ENCODE measurements around the gene VKORC1L1.
"Not testable (repeated sequence)": the region's sequence is repeated elsewhere in the genome, so short reads cannot be mapped to it uniquely, and the experiment has no call there.

Gene VKORC1L1

DNA sequence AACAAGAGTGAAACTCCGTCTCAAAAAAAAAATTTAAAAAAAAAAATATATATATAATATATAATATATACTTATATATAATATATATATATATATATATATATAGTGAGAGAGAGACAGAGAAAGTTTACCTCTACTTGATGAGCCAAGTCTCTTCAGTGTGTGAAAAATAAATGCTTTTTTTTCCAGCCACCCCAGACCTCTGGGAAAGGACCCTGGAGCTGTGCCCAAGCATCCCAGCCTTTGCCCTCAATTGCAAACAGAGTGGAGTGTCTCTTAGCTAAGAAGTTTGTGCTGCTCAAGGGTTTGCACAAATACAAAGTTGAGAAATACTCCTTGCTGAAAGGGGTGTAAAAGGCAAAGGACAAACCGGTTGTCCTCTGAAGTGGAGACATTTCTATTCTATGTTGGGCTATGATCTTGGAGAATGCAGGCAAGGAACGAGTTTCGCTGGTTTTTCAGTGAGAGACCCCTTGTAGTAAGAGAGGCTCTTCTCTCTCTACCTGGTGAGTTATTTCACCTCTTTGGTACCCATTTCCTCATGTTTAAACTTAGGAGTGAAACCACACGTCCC lies 15.5 kb upstream of the VKORC1L1 start:
- H3K27ac ChIP-seq (ENCODE audit: low read length); H3K27me3 ChIP-seq (ENCODE audit: control insufficient read depth, insufficient read depth, low read length); H3K4me1 ChIP-seq (ENCODE audit: control insufficient read depth, insufficient read depth, low read length); DNase-seq (ENCODE audit: low read depth, low spot score); H3K9me3 ChIP-seq (ENCODE audit: control insufficient read depth, insufficient read depth, low read length); H3K4me3 ChIP-seq (ENCODE audit: low read length); H3K36me3 ChIP-seq (ENCODE audit: control insufficient read depth, insufficient read depth, low read length): not testable (repeated sequence)
- no CpG with 5 or more reads among the region's 5 CpGs for WGBS (ENCODE audit: insufficient coverage, insufficient read length)

DNA sequence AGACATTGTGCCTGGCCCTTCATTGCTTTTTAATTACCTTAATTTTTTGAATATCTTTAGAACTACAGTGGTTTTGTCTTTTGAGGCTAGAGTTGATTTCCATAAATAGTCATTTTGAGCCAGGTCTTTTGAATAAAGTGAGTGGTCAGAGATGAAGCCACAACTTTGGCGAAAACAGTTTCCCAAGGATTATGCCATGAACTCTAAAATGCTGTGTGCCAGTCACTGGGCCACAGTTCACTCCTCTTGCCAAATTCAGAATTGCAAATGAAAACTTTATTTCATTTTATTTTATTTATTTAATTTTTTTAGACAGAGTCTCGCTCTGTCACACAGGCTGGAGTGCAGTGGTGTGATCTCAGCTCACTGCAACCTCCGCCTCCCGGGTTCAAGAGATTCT lies 14.2 kb upstream of the VKORC1L1 start:
- DNase-seq (ENCODE audit: low read depth, low spot score); H3K27me3 ChIP-seq (ENCODE audit: control insufficient read depth, insufficient read depth, low read length); H3K4me3 ChIP-seq (ENCODE audit: low read length); H3K4me1 ChIP-seq (ENCODE audit: control insufficient read depth, insufficient read depth, low read length); H3K36me3 ChIP-seq (ENCODE audit: control insufficient read depth, insufficient read depth, low read length); H3K9me3 ChIP-seq (ENCODE audit: control insufficient read depth, insufficient read depth, low read length); H3K27ac ChIP-seq (ENCODE audit: low read length): not testable (repeated sequence)
- no CpG with 5 or more reads among the region's 4 CpGs for WGBS (ENCODE audit: insufficient coverage, insufficient read length)

DNA sequence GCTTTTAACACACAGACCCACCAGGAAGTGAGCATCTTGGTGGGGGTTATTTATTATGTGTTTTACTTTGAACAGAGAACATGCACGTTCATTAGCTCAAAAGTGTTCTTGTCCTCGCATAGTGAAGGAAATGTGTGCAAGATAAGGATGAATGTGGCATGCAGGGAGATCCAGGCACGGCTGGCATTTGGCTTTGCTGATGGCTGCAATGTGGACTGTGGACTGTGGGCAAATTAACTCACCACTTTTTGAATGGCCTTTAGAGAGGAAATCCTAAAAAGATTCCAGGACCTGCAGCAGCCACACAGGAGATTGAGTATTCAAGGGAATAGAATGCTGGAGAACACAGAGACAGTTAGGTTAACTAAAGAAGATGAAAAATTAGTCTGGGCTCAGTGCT lies 6.6 kb upstream of the VKORC1L1 start:
- H3K4me1 ChIP-seq (ENCODE audit: control insufficient read depth, insufficient read depth, low read length); H3K9me3 ChIP-seq (ENCODE audit: control insufficient read depth, insufficient read depth, low read length); H3K4me3 ChIP-seq (ENCODE audit: low read length); H3K27ac ChIP-seq (ENCODE audit: low read length); H3K36me3 ChIP-seq (ENCODE audit: control insufficient read depth, insufficient read depth, low read length); H3K27me3 ChIP-seq (ENCODE audit: control insufficient read depth, insufficient read depth, low read length); DNase-seq (ENCODE audit: low read depth, low spot score): not testable (repeated sequence)
- no CpG with 5 or more reads among the region's 3 CpGs for WGBS (ENCODE audit: insufficient coverage, insufficient read length)

DNA sequence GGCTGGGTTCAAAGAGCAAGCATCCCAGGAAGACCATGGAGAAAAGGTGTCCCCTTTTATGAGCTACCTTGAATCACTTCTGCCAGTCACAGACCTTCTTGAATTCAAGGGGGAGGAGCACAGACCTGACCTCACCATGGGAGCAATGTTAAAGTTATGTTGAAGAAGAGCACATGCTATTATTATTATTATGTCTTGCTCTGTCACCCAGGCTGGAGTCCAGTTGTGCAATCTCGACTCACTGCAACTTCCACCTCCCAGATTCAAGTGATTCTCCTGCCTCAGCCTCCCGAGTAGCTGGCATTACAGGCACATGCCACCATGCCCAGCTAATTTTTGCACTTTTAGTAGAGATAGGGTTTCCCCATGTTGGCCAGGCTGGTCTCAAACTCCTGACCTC lies 5.2 kb upstream of the VKORC1L1 start:
- not testable (repeated sequence) for H3K4me3 ChIP-seq (ENCODE audit: low read length); H3K4me1 ChIP-seq (ENCODE audit: control insufficient read depth, insufficient read depth, low read length); H3K27ac ChIP-seq (ENCODE audit: low read length); H3K36me3 ChIP-seq (ENCODE audit: control insufficient read depth, insufficient read depth, low read length); DNase-seq (ENCODE audit: low read depth, low spot score); H3K27me3 ChIP-seq (ENCODE audit: control insufficient read depth, insufficient read depth, low read length); H3K9me3 ChIP-seq (ENCODE audit: control insufficient read depth, insufficient read depth, low read length)
- no CpG with 5 or more reads among the region's 2 CpGs for WGBS (ENCODE audit: insufficient coverage, insufficient read length)

DNA sequence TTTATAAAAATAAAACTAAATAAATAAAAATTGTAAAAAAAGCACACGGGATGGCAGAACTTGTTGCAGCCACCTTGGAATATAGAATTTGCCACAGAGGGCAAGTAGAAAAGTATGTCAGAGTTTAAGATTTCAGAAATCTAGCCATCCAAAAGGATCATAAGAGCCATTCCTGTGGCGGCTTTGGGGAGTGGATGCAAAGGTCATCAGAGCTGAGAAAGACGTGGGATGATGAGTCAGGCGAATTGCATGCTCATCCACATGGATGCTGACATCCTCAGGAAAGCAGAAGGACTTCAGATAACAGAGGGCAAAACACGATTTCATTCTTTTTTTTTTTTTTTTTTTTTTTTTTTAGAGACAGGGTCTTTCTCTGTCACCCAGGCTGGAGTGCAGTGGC lies 3.6 kb upstream of the VKORC1L1 start:
- H3K9me3 ChIP-seq (ENCODE audit: control insufficient read depth, insufficient read depth, low read length); H3K4me3 ChIP-seq (ENCODE audit: low read length); H3K36me3 ChIP-seq (ENCODE audit: control insufficient read depth, insufficient read depth, low read length); H3K27me3 ChIP-seq (ENCODE audit: control insufficient read depth, insufficient read depth, low read length); DNase-seq (ENCODE audit: low read depth, low spot score); H3K4me1 ChIP-seq (ENCODE audit: control insufficient read depth, insufficient read depth, low read length); H3K27ac ChIP-seq (ENCODE audit: low read length): not testable (repeated sequence)
- WGBS (ENCODE audit: insufficient coverage, insufficient read length), result no CpG with 5 or more reads among the region's 5 CpGs

DNA sequence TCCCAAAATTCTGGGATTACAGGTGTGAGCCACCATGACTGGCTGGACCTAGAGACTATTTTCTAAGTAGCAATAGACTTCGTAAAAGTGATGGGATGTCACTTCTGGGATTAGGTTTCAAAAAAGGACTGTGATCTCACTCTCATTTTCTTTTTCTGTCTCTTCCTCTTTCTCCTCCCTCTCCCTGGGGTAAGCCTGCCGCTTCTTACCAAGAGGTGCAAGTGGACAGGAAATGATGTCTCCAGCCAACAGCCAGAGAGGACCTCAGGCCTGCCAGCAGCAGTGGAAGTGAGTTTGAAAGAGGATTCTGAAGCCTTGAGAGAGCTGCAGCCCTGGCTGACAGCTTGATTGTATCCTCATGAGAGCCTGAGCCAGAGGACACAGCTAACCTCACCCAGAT lies 1.4 kb upstream of the VKORC1L1 start:
- not testable (repeated sequence) for H3K36me3 ChIP-seq (ENCODE audit: control insufficient read depth, insufficient read depth, low read length); DNase-seq (ENCODE audit: low read depth, low spot score)
- no CpG with 5 or more reads among the region's 2 CpGs for WGBS (ENCODE audit: insufficient coverage, insufficient read length)

DNA sequence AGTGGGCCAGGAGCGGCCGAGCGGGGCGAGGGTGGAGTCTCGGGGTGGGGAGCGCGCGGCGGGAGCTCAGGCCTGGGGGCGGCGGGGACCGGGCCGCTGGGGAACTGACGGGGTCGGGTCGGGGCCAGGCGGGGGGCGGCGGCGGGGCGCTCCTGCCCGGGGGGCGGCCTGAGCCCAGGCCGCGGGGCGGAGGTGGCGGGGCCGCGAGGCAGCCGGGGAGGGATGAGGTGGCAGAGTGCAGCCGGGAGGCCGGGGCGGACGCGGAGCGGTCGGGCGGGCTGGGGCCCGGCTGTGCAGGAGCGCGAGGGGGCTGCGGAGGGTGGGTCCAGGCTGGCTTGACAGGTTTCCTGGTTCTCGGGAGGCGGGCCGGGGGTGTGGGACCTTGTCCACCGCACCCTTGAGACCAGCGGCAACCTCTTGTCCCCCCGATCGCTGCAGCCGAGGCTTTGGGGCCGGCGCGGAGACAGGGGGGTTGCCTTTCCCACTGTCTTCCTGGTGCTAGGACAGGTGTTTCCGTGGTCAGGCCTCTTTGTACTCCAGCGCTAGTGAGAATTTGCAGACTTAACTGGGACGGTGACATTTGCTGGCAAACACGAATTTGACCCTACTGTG lies 814 bp downstream of the VKORC1L1 start:
- not testable (repeated sequence) for DNase-seq (ENCODE audit: low read depth, low spot score); H3K27ac ChIP-seq (ENCODE audit: low read length); H3K4me1 ChIP-seq (ENCODE audit: control insufficient read depth, insufficient read depth, low read length); H3K36me3 ChIP-seq (ENCODE audit: control insufficient read depth, insufficient read depth, low read length); H3K9me3 ChIP-seq (ENCODE audit: control insufficient read depth, insufficient read depth, low read length); H3K27me3 ChIP-seq (ENCODE audit: control insufficient read depth, insufficient read depth, low read length)
- peak overlapping the region; percentile 73 for H3K4me3 ChIP-seq (ENCODE audit: low read length)
- no CpG with 5 or more reads among the region's 57 CpGs for WGBS (ENCODE audit: insufficient coverage, insufficient read length)

More for the DNA sequence above, 1.4 kb upstream of the VKORC1L1 start:
- H3K27ac ChIP-seq (ENCODE audit: low read length); H3K4me3 ChIP-seq (ENCODE audit: low read length); H3K9me3 ChIP-seq (ENCODE audit: control insufficient read depth, insufficient read depth, low read length); H3K4me1 ChIP-seq (ENCODE audit: control insufficient read depth, insufficient read depth, low read length); H3K27me3 ChIP-seq (ENCODE audit: control insufficient read depth, insufficient read depth, low read length): not testable (repeated sequence)

DNA sequence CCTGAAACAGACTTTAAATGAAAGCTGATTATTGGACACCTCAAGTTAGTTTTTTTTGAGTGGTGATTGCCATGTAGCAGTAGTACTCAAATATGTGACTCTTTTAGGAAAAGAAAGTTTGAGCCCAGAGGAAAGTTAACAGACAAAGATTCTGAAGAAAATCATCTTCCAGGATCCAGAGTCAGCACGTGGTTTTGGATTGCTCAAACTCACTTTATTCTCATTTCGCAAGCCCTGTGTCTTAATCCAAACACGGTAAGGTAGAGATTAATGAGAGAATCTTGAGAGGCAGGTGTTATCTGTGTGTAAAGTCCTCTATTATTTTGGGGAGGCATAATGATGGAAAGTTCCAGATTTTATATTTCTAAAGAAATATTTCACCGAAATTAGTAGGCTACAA lies 2.8 kb downstream of the VKORC1L1 start:
- not testable (repeated sequence) for H3K4me3 ChIP-seq (ENCODE audit: low read length); DNase-seq (ENCODE audit: low read depth, low spot score)
- no CpG with 5 or more reads among the region's 4 CpGs for WGBS (ENCODE audit: insufficient coverage, insufficient read length)

DNA sequence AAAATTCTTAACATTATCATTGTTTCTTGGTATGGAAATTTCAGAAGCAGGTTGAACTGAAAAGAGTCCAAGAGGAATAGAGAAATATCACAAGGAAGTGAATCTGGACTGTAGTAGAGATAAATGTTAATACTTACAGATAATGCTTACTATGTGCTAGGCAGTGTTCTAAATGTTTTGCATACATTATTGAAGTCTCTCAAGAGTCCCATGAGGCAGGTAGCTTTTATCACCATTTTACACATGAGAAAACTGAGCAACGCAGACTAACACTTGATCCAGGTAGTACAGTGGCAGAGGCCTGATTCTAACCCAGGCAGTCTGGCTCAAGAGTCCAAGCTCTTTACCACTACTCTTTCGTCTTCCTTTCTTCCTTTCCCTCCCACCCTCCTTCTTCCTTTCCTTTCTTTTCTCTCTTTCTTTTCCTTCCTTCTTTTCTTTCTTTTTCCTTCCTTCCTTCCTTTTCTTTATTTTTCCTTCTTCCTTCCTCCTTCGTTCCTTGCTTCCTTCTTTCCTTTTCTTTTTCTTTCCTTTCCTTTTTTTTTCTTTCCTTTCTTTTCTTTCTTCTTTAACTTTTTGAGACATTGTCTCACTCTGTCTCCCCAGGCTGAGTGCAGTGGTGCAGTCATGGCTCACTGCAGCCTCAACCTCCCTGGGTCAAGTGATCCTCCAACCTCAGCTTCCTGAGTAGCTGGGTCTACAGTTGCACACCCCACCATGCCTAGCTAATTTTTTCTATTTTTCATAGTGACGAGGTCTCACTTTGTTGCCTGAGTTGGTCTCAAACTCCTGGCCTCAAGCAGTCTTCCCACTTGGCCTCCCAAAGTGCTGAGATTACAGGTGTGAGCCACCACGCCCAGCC lies 6.6 kb downstream of the VKORC1L1 start:
- not testable (repeated sequence) for H3K9me3 ChIP-seq (ENCODE audit: control insufficient read depth, insufficient read depth, low read length); H3K27me3 ChIP-seq (ENCODE audit: control insufficient read depth, insufficient read depth, low read length); H3K4me1 ChIP-seq (ENCODE audit: control insufficient read depth, insufficient read depth, low read length); H3K27ac ChIP-seq (ENCODE audit: low read length); H3K36me3 ChIP-seq (ENCODE audit: control insufficient read depth, insufficient read depth, low read length); H3K4me3 ChIP-seq (ENCODE audit: low read length); DNase-seq (ENCODE audit: low read depth, low spot score)
- WGBS (ENCODE audit: insufficient coverage, insufficient read length), result no CpG with 5 or more reads among the region's 5 CpGs

More for the DNA sequence above, 2.8 kb downstream of the VKORC1L1 start:
- not testable (repeated sequence) for H3K27me3 ChIP-seq (ENCODE audit: control insufficient read depth, insufficient read depth, low read length); H3K4me1 ChIP-seq (ENCODE audit: control insufficient read depth, insufficient read depth, low read length); H3K36me3 ChIP-seq (ENCODE audit: control insufficient read depth, insufficient read depth, low read length); H3K27ac ChIP-seq (ENCODE audit: low read length); H3K9me3 ChIP-seq (ENCODE audit: control insufficient read depth, insufficient read depth, low read length)

DNA sequence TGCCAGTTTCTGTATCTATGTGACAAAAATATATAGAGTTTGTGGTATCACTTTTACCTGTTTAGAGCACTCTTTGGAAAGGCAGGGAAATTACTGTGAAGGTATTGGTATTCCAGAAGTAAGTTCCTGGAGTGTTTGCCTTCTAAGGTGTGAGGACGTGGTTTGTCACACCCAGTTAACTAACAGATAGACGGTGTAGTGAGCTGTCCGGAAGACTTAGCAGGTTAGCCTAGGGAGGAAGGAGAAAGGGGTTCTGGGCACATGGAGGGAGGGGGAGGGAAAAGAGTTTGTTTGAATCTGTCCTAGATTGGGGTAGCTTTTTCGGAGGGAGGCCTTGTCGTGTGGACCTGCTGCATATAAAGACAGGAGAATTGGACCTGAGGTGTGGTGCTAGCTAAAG lies 7.4 kb downstream of the VKORC1L1 start:
- DNase-seq (ENCODE audit: low read depth, low spot score); H3K27ac ChIP-seq (ENCODE audit: low read length): not testable (repeated sequence)

DNA sequence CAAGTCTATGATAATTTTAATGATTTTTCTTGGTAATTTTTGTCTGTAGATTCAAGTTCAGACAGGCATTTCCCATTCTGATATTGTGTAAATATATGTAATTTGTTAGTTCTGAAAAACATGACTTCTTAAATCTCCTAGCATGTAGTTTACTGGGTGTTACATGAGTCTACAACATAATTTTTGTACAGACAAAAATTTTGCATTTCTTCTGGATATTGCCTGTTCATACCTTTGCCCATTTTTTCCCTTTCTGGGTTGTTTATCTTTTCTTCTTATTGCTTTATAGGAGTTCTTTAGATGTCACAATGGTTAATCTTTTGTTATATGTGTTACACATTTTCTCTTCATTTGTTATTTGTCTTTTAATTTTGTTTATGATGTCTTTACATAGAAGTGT lies 12.1 kb downstream of the VKORC1L1 start:
- H3K27me3 ChIP-seq (ENCODE audit: control insufficient read depth, insufficient read depth, low read length); H3K4me1 ChIP-seq (ENCODE audit: control insufficient read depth, insufficient read depth, low read length); H3K9me3 ChIP-seq (ENCODE audit: control insufficient read depth, insufficient read depth, low read length); DNase-seq (ENCODE audit: low read depth, low spot score); H3K4me3 ChIP-seq (ENCODE audit: low read length); H3K36me3 ChIP-seq (ENCODE audit: control insufficient read depth, insufficient read depth, low read length); H3K27ac ChIP-seq (ENCODE audit: low read length): not testable (repeated sequence)

More for the DNA sequence above, 7.4 kb downstream of the VKORC1L1 start:
- no CpG with 5 or more reads among the region's 5 CpGs for WGBS (ENCODE audit: insufficient coverage, insufficient read length)
- H3K4me3 ChIP-seq (ENCODE audit: low read length); H3K9me3 ChIP-seq (ENCODE audit: control insufficient read depth, insufficient read depth, low read length); H3K27me3 ChIP-seq (ENCODE audit: control insufficient read depth, insufficient read depth, low read length); H3K4me1 ChIP-seq (ENCODE audit: control insufficient read depth, insufficient read depth, low read length); H3K36me3 ChIP-seq (ENCODE audit: control insufficient read depth, insufficient read depth, low read length): not testable (repeated sequence)

Measured in iPS DF 6.9 (cell line).